GM19467 (cell line): ENCODE measurements around the gene TMC4.

Experiments used
- ATAC-seq: cut with Tn5 transposase; IDR thresholded peaks from one replicate; pipeline ENCODE4 v1.9.1; 2021; ENCODE audit warnings: mild to moderate bottlenecking, moderate library complexity; ENCODE audit not compliant: unreplicated experiment

The TMC4 gene

GRCh38 chr19:54133957-54134590 lies 38.9 kb downstream of the TMC4 start:
- ATAC-seq, result no peak

GRCh38 chr19:54133312-54133956 lies 39.5 kb downstream of the TMC4 start:
- no peak for ATAC-seq

GRCh38 chr19:54129617-54129996 lies 43.4 kb downstream of the TMC4 start:
- ATAC-seq, result no peak

- no peak for ATAC-seq
These were observed 44.0 kb downstream of the TMC4 start for GRCh38 chr19:54128796-54129616.

GRCh38 chr19:54128441-54128725 lies 44.6 kb downstream of the TMC4 start:
- no peak for ATAC-seq

- ATAC-seq, result no peak
These were observed 45.1 kb downstream of the TMC4 start for GRCh38 chr19:54127688-54128440.

GRCh38 chr19:54125713-54126112 lies 47.2 kb downstream of the TMC4 start:
- ATAC-seq, result no peak

GRCh38 chr19:54124393-54124792 lies 48.6 kb downstream of the TMC4 start:
- ATAC-seq, result no peak

GRCh38 chr19:54123682-54124081 lies 49.3 kb downstream of the TMC4 start:
- ATAC-seq, result no peak

GRCh38 chr19:54121259-54121658 lies 51.7 kb downstream of the TMC4 start:
- ATAC-seq, result no peak

GRCh38 chr19:54115109-54116063 lies 57.6 kb downstream of the TMC4 start, which contains the start of the genes PRPF31 and TFPT:
Gene PRPF31 (plus strand): TSS chr19:54115754. CDS start chr19:54118279, 2,525 bp downstream.
Gene TFPT (minus strand): TSS chr19:54115657. CDS start chr19:54115269, 388 bp downstream.
- ATAC-seq, result peak; percentile 69

GRCh38 chr19:54114340-54115108 lies 58.4 kb downstream of the TMC4 start:
- no peak for ATAC-seq
